ENCODE measurements around the gene IGFL1.
"Not testable (repeated sequence)": the region's sequence is repeated elsewhere in the genome, so short reads cannot be mapped to it uniquely, and the experiment has no call there.

GRCh38 chr19:46192626-46192991, 36.9 kb upstream of the IGFL1 start:
- TF ChIP-seq CTCF (IDR thresholded peaks at IDR 0.05); POLR2A (IDR thresholded peaks at IDR 0.05; ENCODE audit: low read depth): not testable (repeated sequence)
